Glutamatergic neuron (in vitro differentiated cells): ENCODE measurements around the gene GLYAT. TPM values are rescaled to one million over a fixed set of nuclear protein-coding genes. Genes with fewer than 3 reads are reported as not detected.

Source experiments
- DNase-seq: peaks from one replicate; pipeline ENCODE4 v3.0.0; 2022
- H3K27ac Mint-ChIP-seq: one replicate; pipeline ENCODE4 v1.8.0; 2020; ENCODE audit warnings: mild to moderate bottlenecking, mixed read lengths, inconsistent platforms; ENCODE audit not compliant: unreplicated experiment
- H3K27me3 Mint-ChIP-seq: one replicate; pipeline ENCODE4 v1.8.0; 2020; ENCODE audit warnings: mild to moderate bottlenecking, moderate library complexity, mixed read lengths, inconsistent platforms; ENCODE audit not compliant: unreplicated experiment
- H3K36me3 Mint-ChIP-seq: one replicate; pipeline ENCODE4 v1.8.0; 2020; ENCODE audit warnings: mild to moderate bottlenecking, mixed read lengths, inconsistent platforms; ENCODE audit not compliant: unreplicated experiment
- H3K4me1 Mint-ChIP-seq: one replicate; pipeline ENCODE4 v1.8.0; 2020; ENCODE audit warnings: mild to moderate bottlenecking, low read depth, mixed read lengths, inconsistent platforms; ENCODE audit not compliant: unreplicated experiment
- H3K4me3 Mint-ChIP-seq: one replicate; pipeline ENCODE4 v1.8.0; 2020; ENCODE audit warnings: mild to moderate bottlenecking, mixed read lengths, inconsistent platforms; ENCODE audit not compliant: unreplicated experiment
- H3K9me3 Mint-ChIP-seq: one replicate; pipeline ENCODE4 v1.8.0; 2020; ENCODE audit warnings: mild to moderate bottlenecking, moderate library complexity, mixed read lengths, inconsistent platforms; ENCODE audit not compliant: unreplicated experiment
- CTCF ChIP-seq: fragments of 200-600 bp; sonication (generic); IDR thresholded peaks from one replicate; pipeline ENCODE4 v1.5.0; 2021; ENCODE audit not compliant: partially characterized antibody, unreplicated experiment
- long read RNA-seq: library from polyadenylated mRNA; unstranded; transcript quantifications from one replicate; pipeline ENCODE4 v2.0.0, GENCODE V29; 2020; ENCODE audit not compliant: unreplicated experiment
- total RNA-seq: library from RNA; stranded (reverse); fragmentation: NEBNext Ultra II Directional; extraction: Animal tissue kit (Norgen Biotek cat#: 25700); gene quantifications from one replicate; pipeline ENCODE4 v1.2.1, GENCODE V29; 2021; ENCODE audit not compliant: unreplicated experiment

The GLYAT gene
- not detected for total RNA-seq
- long read RNA-seq: 0 reads

GRCh38 chr11:58731819-58732218 is at the start of gene GLYAT:
Gene GLYAT (minus strand): TSS chr11:58731943. CDS start chr11:58724496, 7,447 bp downstream.
- Mint-ChIP-seq H3K36me3 (no peaks in the 10 kb centered on the region), H3K27me3 (no peaks in the 10 kb centered on the region), H3K4me3 (no peak within 1 kb of the TSS), H3K4me1 (no peaks in the 10 kb centered on the region), H3K27ac (no peak within 1 kb of the TSS), H3K9me3 (no peaks in the 10 kb centered on the region)
- no peak for DNase-seq
- TF ChIP-seq CTCF: no peak

GRCh38 chr11:58781345-58781744 is 49.6 kb upstream of the GLYAT start:
- no peak for DNase-seq
- Mint-ChIP-seq H3K27ac (no peak overlapping the region), H3K27me3 (no peaks in the 10 kb centered on the region), H3K9me3 (no peaks in the 10 kb centered on the region), H3K36me3 (no peaks in the 10 kb centered on the region), H3K4me1 (no peaks in the 10 kb centered on the region), H3K4me3 (no peak overlapping the region)
- no peak for TF ChIP-seq CTCF

GRCh38 chr11:58780578-58780977 is 48.8 kb upstream of the GLYAT start:
- DNase-seq: no peak
- Mint-ChIP-seq H3K36me3 (no peaks in the 10 kb centered on the region), H3K9me3 (no peaks in the 10 kb centered on the region), H3K27ac (no peak overlapping the region), H3K27me3 (no peaks in the 10 kb centered on the region), H3K4me3 (no peak overlapping the region), H3K4me1 (no peaks in the 10 kb centered on the region)
- TF ChIP-seq CTCF: no peak

- DNase-seq: no peak
- Mint-ChIP-seq H3K27ac (no peak overlapping the region), H3K4me3 (no peak overlapping the region), H3K4me1 (no peaks in the 10 kb centered on the region), H3K36me3 (no peaks in the 10 kb centered on the region), H3K9me3 (no peaks in the 10 kb centered on the region), H3K27me3 (no peaks in the 10 kb centered on the region)
- no peak for TF ChIP-seq CTCF
Measured at GRCh38 chr11:58776891-58777710, 45.4 kb upstream of the GLYAT start.

GRCh38 chr11:58775066-58775708 is 43.4 kb upstream of the GLYAT start:
- DNase-seq: no peak
- Mint-ChIP-seq H3K27me3 (no peaks in the 10 kb centered on the region), H3K4me3 (no peak overlapping the region), H3K4me1 (no peaks in the 10 kb centered on the region), H3K36me3 (no peaks in the 10 kb centered on the region), H3K9me3 (peaks cover 2% of the 10 kb centered on the region), H3K27ac (no peak overlapping the region)
- no peak for TF ChIP-seq CTCF
